Neural cell (in vitro differentiated cells): ENCODE measurements around the gene HOXA4. TPM values are rescaled to one million over a fixed set of nuclear protein-coding genes. Genes with fewer than 3 reads are reported as not detected.

Experiments
- H2AFZ ChIP-seq: fragments of 200-600, 300-800 bp; sonication (generic), shearing (Covaris generic); 2 replicates; pipeline ENCODE4 v1.6.0; 2014; ENCODE audit warnings: low read depth, mild to moderate bottlenecking, antibody characterized with exemption, low read length, moderate library complexity
- H3F3A ChIP-seq: fragments of 200-600 bp; shearing (Covaris generic); 2 replicates; pipeline ENCODE4 v1.6.1; 2016; ENCODE audit warnings: mild to moderate bottlenecking, moderate library complexity, mixed read lengths, antibody characterized with exemption, low read length; ENCODE audit not compliant: insufficient read depth, poor library complexity, severe bottlenecking
- H3K27ac ChIP-seq: fragments of 200-600, 300-800 bp; sonication (generic), shearing (Covaris generic); 2 replicates; pipeline ENCODE4 v1.5.1; 2014; ENCODE audit warnings: mild to moderate bottlenecking, low read length, moderate library complexity
- H3K27me3 ChIP-seq: fragments of 300-800, 200-600 bp; sonication (generic), shearing (Covaris generic); 2 replicates; pipeline ENCODE4 v1.6.0; 2014; ENCODE audit warnings: mild to moderate bottlenecking, low read depth, low read length, moderate library complexity; ENCODE audit not compliant: insufficient read depth
- H3K36me3 ChIP-seq: fragments of 300-800, 200-600 bp; sonication (generic), shearing (Covaris generic); 2 replicates; pipeline ENCODE4 v1.5.1; 2014; ENCODE audit warnings: mild to moderate bottlenecking, antibody characterized with exemption, low read length, moderate library complexity; ENCODE audit not compliant: insufficient read depth
- H3K4me2 ChIP-seq: fragments of 300-800, 200-600 bp; sonication (generic), shearing (Covaris generic); 2 replicates; pipeline ENCODE4 v1.6.0; 2014; ENCODE audit warnings: mild to moderate bottlenecking, low read length
- H3K4me3 ChIP-seq: fragments of 300-800, 200-600 bp; sonication (generic), shearing (Covaris generic); 2 replicates; pipeline ENCODE4 v1.5.1; 2014; ENCODE audit warnings: mild to moderate bottlenecking, low read length, moderate library complexity
- H3K79me2 ChIP-seq: fragments of 200-600 bp; shearing (Covaris generic); replicated peaks from 2 replicates; pipeline ENCODE4 v1.6.0; 2014; ENCODE audit warnings: mild to moderate bottlenecking, low read length, moderate library complexity; ENCODE audit not compliant: insufficient read depth
- H3K9ac ChIP-seq: fragments of 300-800, 200-600 bp; sonication (generic), shearing (Covaris generic); 2 replicates; pipeline ENCODE4 v1.6.1; 2016; ENCODE audit warnings: mild to moderate bottlenecking, low read length, mixed read lengths
- H3K9me2 ChIP-seq: fragments of 200-600 bp; shearing (Covaris generic); 2 replicates; pipeline ENCODE4 v1.6.1; 2016; ENCODE audit warnings: mild to moderate bottlenecking, low read length, mixed read lengths; ENCODE audit not compliant: insufficient read depth
- H3K9me3 ChIP-seq: fragments of 200-600, 300-800 bp; sonication (generic), shearing (Covaris generic); 2 replicates; pipeline ENCODE4 v1.6.1; 2016; ENCODE audit warnings: mild to moderate bottlenecking, mixed run types, low read length, moderate library complexity, mixed read lengths
- H4K20me1 ChIP-seq: fragments of 200-600 bp; shearing (Covaris generic); 2 replicates; pipeline ENCODE4 v1.6.1; 2016; ENCODE audit warnings: mild to moderate bottlenecking, mixed run types; ENCODE audit not compliant: insufficient read depth
- CTCF ChIP-seq: fragments of 450-650 bp; IDR thresholded peaks from 2 replicates; pipeline ENCODE4 v1.5.1; 2014; ENCODE audit warnings: antibody characterized with exemption, mild to moderate bottlenecking, moderate library complexity; ENCODE audit not compliant: poor library complexity, severe bottlenecking
- EP300 ChIP-seq: fragments of 450-650 bp; conservative IDR thresholded peaks from 2 replicates; pipeline ENCODE4 v1.6.1; 2014; ENCODE audit warnings: antibody characterized with exemption, mild to moderate bottlenecking, moderate library complexity; ENCODE audit not compliant: poor library complexity, severe bottlenecking
- EZH2 ChIP-seq: fragments of 200-600, 300-800 bp; shearing (Covaris generic), sonication (generic); IDR thresholded peaks from 2 replicates; pipeline ENCODE4 v1.6.1; 2014; ENCODE audit warnings: antibody characterized with exemption, low read length, borderline replicate concordance, mild to moderate bottlenecking; ENCODE audit not compliant: insufficient read depth, poor library complexity, severe bottlenecking
- MXI1 ChIP-seq: fragments of 450-650 bp; conservative IDR thresholded peaks from 2 replicates; pipeline ENCODE4 v1.6.1; 2014; ENCODE audit warnings: antibody characterized with exemption, mild to moderate bottlenecking; ENCODE audit not compliant: poor library complexity, severe bottlenecking
- POLR2AphosphoS5 ChIP-seq: IDR thresholded peaks from 2 replicates; pipeline ENCODE4 v1.6.1; 2012
- RAD21 ChIP-seq: fragments of 450-650 bp; conservative IDR thresholded peaks from 2 replicates; pipeline ENCODE4 v1.6.1; 2014; ENCODE audit warnings: antibody characterized with exemption, mild to moderate bottlenecking, moderate library complexity
- SMC3 ChIP-seq: fragments of 450-650 bp; conservative IDR thresholded peaks from 2 replicates; pipeline ENCODE4 v1.6.1; 2014; ENCODE audit warnings: antibody characterized with exemption, mild to moderate bottlenecking, moderate library complexity; ENCODE audit not compliant: poor library complexity
- TAF1 ChIP-seq: IDR thresholded peaks from 2 replicates; pipeline ENCODE4 v1.6.1; 2012; ENCODE audit warnings: low read depth
- polyA plus RNA-seq: library from polyadenylated mRNA; depleted of rRNA; stranded (reverse); fragments of >200 nt; gene quantifications from 2 replicates; pipeline ENCODE4 v1.2.3, GENCODE V29; 2014
- TF ChIP-seq, protein P1 (sequence below): IDR thresholded peaks from 2 replicates; pipeline ENCODE4 v1.6.1; 2012; ENCODE audit warnings: borderline replicate concordance

HOXA4 gene
- polyA plus RNA-seq, 1 donor from 2014 or later: not detected

DNA sequence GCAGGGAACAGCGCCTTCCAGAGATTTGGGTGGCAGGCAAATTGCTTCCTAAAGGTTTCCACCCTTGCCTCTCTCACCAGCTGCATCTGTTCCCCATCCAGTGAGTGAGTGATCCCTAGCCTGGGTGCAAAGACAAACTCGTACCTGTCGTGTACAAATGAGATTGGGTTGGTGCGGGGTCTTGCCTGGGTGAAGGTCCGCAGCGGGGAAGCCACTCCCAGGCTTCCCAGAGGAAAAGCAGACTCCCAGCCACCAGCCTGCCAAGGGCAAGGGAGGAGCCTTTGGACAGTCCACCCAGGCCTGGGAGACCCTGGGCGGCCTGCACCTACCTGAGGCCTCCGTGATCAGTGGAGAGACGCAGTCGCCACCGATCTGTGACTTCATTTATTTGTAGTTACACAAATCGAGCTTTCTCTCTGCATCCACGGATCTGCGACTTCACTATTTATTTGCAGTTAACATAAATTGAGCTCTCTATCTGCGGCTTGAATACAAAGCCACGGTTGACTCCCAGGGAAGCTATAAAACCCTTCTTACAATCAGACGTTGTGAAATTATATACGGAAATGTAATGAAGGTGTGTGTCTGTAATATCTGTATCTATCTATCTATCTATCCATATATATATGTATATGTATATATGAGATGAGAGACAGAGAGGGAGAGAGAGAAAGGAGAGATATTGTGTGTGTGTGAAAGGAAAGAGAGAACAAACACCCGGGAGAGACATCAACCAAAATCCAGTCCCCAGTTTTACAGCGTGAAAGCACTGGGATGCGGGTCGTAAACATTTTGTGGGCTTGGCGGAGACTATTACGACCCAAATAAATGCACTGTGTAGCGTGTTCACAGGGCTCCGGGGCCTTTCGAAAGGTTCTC lies 28.9 kb upstream of the HOXA4 start:
- Histone ChIP-seq H3K9me3 (peaks cover 29% of the 10 kb centered on the region), H2AFZ (no peak overlapping the region), H4K20me1 (no peaks in the 10 kb centered on the region), H3K79me2 (no peaks in the 10 kb centered on the region), H3K4me3 (no peak overlapping the region), H3K27me3 (peaks cover 99% of the 10 kb centered on the region), H3K36me3 (no peaks in the 10 kb centered on the region), H3K4me2 (no peak overlapping the region), H3K27ac (no peak overlapping the region), H3K9ac (no peak overlapping the region), H3K9me2 (no peaks in the 10 kb centered on the region), H3F3A (no peaks in the 10 kb centered on the region)
- TF ChIP-seq CTCF: no peak

DNA sequence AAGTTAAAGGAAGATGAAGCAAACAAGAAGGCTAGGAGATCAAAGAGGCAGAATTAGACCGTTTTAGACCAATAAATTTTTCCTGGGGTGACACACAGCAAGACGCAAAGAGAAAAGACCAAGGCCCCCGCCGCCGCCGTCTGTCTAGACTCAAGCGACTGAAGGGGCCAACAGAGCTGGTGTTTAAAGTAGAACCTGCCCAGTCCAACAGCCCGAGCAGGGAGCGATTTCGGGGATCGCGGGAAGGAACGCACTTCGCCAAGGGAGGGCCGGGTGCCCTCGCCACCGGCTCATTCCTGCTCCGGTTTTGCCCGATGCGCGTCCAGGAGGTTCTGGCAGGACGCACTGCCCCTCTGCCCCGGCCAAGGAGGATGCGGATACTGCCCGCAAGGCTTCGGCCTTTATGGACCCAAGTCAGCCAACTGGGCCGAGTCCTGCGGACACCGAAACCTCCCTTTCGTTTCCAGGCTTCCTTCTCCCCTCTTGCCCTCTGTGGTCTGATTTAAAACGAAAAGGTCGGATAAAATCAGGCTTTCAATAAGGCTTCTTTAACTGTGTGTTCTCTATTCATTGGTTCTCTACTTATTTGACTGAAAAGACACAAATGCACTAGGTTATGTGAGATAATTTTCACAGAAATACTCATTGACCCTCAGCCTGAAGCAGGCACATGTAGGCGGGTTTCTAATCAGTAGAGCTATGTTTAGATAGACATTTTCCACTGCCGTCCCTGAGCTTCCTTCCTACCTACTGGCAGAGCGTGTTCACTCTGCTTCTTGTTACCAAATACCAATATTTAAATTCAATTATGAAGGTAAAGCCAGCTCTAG lies 28.1 kb upstream of the HOXA4 start:
- Histone ChIP-seq H3K27ac (no peak overlapping the region), H3K27me3 (peaks cover 99% of the 10 kb centered on the region), H4K20me1 (no peaks in the 10 kb centered on the region), H3F3A (no peaks in the 10 kb centered on the region), H3K9me2 (no peaks in the 10 kb centered on the region), H2AFZ (no peak overlapping the region), H3K9me3 (peaks cover 29% of the 10 kb centered on the region), H3K79me2 (no peaks in the 10 kb centered on the region), H3K9ac (no peak overlapping the region), H3K36me3 (no peaks in the 10 kb centered on the region), H3K4me3 (no peak overlapping the region), H3K4me2 (no peak overlapping the region)
- TF ChIP-seq TAF1: no peak
- peak; percentile 5 for TF ChIP-seq POLR2AphosphoS5
- no peak for TF ChIP-seq RAD21

GRCh38 chr7:27157702-27158431 lies 27.3 kb upstream of the HOXA4 start:
- no peak overlapping the region for H3K27ac ChIP-seq
- no peak overlapping the region for H3K4me2 ChIP-seq
- H3K79me2 ChIP-seq: no peaks in the 10 kb centered on the region
- TF ChIP-seq, protein P1, sequence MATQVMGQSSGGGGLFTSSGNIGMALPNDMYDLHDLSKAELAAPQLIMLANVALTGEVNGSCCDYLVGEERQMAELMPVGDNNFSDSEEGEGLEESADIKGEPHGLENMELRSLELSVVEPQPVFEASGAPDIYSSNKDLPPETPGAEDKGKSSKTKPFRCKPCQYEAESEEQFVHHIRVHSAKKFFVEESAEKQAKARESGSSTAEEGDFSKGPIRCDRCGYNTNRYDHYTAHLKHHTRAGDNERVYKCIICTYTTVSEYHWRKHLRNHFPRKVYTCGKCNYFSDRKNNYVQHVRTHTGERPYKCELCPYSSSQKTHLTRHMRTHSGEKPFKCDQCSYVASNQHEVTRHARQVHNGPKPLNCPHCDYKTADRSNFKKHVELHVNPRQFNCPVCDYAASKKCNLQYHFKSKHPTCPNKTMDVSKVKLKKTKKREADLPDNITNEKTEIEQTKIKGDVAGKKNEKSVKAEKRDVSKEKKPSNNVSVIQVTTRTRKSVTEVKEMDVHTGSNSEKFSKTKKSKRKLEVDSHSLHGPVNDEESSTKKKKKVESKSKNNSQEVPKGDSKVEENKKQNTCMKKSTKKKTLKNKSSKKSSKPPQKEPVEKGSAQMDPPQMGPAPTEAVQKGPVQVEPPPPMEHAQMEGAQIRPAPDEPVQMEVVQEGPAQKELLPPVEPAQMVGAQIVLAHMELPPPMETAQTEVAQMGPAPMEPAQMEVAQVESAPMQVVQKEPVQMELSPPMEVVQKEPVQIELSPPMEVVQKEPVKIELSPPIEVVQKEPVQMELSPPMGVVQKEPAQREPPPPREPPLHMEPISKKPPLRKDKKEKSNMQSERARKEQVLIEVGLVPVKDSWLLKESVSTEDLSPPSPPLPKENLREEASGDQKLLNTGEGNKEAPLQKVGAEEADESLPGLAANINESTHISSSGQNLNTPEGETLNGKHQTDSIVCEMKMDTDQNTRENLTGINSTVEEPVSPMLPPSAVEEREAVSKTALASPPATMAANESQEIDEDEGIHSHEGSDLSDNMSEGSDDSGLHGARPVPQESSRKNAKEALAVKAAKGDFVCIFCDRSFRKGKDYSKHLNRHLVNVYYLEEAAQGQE: no peak
- TF ChIP-seq EP300 (no peak), RAD21 (no peak), MXI1 (no peak), SMC3 (no peak), TAF1 (no peak), EZH2 (no peak), POLR2AphosphoS5 (no peak), CTCF (no peak)
- no peak overlapping the region for H3K9ac ChIP-seq
- H3K36me3 ChIP-seq: no peaks in the 10 kb centered on the region
- H4K20me1 ChIP-seq: no peaks in the 10 kb centered on the region
- no peak overlapping the region for H2AFZ ChIP-seq
- no peaks in the 10 kb centered on the region for H3K9me2 ChIP-seq
- no peak overlapping the region for H3K4me3 ChIP-seq
- H3K9me3 ChIP-seq: peaks cover 29% of the 10 kb centered on the region
- no peaks in the 10 kb centered on the region for H3F3A ChIP-seq
- H3K27me3 ChIP-seq: peaks cover 99% of the 10 kb centered on the region
